GM19467 (cell line): ENCODE measurements around the gene MRNIP.

Source experiments
- ATAC-seq: cut with Tn5 transposase; IDR thresholded peaks from one replicate; pipeline ENCODE4 v1.9.1; 2021; ENCODE audit warnings: mild to moderate bottlenecking, moderate library complexity; ENCODE audit not compliant: unreplicated experiment

MRNIP gene, protein sequence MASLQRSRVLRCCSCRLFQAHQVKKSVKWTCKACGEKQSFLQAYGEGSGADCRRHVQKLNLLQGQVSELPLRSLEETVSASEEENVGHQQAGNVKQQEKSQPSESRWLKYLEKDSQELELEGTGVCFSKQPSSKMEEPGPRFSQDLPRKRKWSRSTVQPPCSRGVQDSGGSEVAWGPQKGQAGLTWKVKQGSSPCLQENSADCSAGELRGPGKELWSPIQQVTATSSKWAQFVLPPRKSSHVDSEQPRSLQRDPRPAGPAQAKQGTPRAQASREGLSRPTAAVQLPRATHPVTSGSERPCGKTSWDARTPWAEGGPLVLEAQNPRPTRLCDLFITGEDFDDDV

DNA sequence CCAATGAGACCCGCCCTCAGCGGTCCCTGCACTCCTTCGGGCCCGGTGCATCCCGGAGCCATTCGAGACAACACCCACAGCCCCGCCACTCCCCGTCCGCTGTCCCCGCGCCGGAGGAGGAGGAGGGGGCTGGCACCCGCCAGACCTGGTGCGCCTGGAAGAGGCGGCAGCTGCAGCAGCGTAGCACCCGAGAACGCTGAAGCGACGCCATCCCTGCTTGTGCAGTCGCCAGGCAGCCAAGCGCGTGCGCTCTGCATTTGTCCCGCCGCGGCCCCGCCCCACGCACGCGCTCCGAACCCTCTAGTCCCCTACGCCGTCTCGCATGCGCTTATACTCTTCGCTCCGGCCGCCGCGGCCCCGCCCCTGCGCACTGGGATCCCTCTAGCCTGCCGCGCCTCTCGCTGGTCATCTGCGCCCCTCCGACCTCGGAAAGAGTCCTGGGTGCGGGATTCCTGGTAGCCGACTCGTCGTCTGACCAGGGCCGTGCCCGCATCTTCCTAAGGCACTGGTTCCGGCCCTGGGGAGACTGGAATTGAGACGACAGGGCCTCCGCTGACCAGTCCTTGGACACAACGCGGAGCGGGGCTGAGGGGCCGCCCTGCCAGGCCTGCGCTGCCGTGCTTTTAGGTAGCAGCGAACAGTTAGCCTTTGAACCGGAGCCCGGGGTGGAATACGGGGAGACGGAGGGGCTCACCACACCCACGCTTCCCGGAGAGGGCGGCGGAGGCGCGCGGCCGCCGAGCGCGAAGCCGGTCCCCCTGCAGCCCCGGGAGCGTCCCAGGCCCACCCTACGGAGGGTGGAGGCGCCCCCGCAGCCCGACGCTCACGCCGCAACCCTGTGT, at the start of gene MRNIP:
MRNIP (minus strand) TSS at position 232 of the 842 bp plus-strand sequence; CDS start at position 211, 21 bp downstream.
- ATAC-seq, result peak; percentile 92

DNA sequence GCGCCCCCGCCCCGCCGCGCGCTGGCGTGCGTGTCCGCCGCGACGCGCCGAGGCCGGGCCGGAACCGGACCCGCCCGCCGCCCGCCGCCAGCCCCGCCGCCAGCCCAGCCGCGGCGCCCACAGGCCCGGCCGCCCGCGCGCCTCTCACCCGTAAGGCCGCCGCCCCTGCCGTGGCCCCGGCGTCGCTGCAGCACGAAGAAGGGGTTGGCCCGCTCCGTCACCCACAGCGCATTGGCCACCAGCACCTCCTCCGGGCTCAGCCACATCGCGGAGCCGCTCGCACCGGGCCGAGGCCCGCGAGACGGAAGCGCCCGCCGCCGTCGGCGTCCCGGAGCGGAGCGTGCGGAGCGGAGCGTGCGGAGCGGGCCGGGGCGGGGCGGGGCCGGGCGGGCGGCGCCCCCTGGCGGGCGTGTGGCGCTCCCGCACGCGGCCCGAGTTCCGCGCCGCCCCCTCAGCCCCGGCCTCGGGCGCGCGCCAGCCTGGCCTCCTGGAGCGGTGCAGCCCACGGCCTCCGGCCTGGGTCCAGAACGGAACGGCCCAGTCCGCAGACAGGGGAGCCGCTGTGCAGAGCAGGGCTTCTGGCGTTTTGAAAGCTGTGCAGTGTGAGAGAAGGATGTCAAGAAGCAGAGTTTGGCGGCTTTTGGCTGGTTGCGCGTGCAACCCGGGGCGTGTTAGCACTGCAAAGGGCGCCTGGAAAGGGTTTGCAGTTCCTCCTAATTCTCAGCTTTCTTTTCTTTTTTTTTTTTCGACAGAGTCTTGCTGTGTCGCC, 49.1 kb upstream of the MRNIP start, which contains the start of gene TBC1D9B:
TBC1D9B (minus strand) TSS at position 342 of the 769 bp plus-strand sequence; CDS start at position 266, 76 bp downstream.
- peak; percentile 84 for ATAC-seq

DNA sequence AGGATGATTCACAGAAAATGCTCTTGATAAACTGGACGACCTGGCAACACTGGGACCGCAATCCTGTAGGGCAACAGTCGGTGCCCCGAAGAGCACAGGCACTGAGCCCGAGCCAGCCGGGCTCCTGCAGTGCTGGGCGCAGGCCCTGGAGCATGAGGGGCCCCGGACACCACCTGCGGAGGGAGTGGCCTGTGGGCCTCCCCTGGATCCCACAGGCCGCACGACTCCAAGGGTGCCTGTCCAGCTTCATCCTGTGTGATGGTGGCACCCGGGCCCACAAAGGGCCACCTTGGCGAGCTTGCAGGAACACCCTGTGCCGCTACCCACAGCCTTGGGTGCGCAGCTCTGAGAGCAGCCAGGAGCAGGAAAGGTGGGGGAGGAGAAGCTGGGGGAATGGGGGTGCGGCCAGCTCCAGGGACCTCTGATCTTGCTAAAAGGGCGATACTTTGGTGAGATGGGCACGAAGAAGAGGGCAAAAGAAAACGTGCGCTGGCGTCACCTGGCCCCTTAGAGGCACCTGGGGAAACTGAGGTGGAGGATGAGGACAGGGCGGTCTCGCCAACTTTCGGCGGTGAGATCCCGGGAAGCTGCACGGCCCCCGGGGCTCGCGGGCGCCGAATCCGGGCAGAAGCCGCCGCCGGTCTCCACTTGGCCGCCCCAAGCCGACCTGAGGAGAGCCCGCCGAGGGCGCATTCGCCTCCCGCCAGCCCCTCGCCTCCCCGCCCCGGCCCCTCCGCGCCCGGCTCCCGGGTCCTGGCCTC, 48.4 kb upstream of the MRNIP start:
- peak; percentile 4 for ATAC-seq

DNA sequence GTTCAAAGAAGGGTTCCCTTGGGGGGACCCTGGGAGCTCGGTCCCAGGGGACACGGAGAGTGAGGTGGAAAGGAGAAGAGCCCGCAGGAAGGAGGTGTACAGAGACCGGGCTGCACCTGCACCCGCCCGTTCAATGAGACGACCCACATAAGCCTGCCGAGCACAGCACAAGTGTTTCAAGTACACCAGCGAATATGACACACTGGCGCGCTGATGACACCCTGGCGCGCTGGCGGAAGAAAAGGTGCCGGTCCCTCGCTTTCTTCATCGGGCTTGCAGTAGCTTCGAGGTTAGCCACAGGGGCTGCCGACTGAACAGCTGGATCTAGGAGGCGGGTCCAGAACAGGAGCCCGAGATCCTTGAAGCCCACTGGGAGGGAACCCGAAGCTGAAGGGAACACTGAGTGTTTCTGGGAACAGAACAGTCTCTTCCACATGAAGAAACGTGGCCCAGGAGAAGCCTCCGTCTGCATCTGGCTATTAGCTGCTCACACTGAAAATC, 47.7 kb upstream of the MRNIP start:
- ATAC-seq, result no peak

DNA sequence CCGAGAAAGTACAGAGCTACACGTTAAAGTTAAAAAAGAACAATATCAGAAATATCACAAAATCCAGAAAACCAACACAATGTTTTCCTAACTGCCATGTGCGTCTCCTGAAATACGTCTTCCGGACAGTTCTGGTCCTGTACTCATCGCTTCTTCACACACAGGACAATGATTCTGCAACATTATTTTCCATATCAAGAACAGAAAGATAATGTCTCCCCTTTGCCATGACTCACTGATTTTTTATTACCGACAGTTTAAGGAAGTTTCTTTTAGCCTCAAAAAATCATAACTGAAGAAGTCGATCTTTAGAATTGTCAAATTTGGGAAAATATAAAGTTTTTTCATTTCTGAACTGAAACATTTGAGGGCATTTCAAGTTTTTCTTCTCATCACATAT, 46.5 kb upstream of the MRNIP start:
- no peak for ATAC-seq

DNA sequence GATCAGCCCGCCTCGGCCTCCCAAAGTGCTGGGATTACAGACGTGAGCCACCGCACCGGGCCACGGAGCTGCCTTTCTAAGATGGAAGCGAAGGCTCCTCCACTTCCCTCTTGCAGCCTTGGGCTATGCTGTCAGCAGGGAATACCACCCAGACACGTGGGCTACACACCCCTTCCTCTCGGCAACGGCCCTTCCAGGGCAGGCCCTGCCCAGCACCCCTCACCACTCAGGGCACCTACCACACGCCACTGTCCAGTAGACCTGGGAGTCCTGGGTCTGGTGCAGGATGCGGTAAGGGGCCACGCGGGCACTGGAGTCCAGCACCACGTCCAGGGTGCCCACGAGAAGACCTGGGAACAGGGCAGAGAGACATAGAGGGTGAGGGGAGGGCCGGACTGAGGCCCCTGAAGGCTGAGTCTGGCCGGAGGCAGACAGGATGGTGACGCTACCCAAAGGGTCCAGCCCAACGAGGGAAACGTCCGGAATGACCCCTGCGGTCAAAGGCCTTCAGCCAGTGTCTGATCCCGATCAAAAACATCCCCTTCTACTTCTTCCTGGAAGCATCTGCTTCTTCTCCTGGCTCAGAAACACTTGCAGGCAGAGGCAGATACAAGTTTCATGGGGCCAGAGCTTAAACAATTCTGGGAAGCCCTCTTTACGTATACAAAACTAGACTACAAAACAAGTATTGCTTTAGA, 46.0 kb upstream of the MRNIP start:
- no peak for ATAC-seq

DNA sequence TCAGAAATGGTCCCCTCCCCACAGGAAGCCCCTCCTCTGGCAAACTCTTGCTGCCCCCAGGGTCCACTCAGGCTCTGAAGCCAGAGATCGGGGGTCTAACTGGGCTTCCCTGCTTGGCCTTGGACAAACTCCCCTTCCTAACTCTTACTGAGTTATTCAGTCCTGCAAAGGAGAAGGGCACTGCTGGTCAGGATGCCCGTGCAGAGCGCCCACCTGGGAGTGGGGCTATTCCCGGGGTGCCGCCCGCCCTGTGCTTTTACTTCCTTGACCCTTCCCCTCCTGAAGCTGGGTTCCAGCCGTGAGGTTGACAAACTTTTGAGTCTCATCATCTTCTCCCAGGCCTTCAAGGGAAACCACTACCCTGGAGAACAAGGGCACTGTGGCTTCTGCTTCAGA, 44.1 kb upstream of the MRNIP start:
- ATAC-seq, result no peak

DNA sequence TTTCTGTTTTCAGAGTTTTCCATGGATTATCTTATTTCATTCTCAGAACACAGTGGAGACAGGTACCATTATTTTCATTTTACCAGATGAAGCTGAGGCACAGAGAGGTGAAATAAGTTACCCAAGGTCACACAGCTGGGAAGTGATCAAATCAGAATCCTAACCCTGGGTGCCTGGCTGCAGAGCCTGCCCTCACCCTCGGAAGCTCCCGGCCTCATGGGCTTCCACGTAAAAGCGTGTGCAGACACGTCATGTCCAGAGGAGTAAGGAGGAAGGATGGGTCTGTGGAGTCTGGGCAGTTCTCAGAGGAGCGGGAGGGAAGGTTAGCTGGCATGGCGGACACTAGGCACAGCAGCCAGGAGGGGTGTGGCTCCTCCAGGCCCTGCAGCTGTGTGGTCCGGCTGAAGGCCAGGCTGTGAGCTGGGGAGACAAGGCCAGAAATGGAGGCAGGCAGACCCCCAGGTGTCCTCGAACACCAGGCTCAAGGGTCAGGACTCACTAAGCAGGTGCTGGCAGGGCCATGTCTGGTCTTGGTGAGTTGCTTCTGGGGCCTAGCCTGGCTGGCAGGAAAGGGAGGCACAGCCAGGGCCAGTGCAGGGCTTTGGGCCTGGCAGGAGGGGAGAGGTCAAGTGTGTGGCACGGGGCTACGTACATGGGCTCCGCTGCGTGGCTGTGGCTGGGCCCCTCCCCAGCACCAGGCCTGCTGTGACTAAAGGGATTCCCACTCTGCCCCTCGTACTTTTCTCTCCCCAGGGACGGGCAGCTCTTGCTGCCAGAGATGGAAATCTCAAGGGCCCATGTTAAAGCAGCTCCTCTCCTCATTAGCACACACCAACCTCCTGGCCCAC, 43.5 kb upstream of the MRNIP start:
- ATAC-seq, result no peak

DNA sequence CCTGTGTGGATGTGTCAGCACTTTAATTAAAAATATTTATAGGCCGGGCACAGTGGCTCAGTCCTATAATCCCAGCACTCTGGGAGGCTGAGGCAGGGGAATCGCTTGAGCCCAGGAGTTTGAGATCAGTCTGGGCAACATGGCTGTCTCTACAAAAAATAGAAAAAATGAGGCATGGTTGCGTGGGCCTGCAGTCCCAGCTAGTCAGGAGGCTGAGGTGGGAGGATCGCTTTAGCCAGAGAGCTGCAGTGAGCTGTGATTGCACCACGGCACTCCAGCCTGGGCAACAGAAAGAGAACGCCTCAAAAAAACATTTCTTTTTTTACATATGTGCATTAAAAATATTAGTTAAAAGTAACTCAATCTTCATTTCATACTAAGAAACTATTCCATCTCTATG, 42.8 kb upstream of the MRNIP start:
- no peak for ATAC-seq

DNA sequence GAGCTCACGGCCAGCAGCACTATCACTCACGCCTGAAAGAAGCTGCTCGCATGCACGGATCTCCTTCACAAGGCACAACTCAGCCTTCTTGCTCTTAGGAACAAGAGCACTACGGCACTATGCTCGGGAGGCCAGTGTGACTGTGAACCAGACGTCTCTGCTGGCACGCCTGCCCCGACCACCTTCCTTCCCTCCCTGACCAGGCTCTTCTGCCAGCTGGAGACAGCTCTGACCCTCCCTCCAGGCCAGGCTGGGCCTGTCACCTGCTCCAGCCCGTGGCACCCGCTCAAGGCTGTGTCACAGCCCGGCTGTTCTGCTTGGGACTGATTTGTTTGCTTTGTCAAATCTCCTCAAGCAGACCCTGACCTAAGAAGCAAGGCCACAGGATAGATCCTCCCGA, 42.1 kb upstream of the MRNIP start:
- no peak for ATAC-seq

DNA sequence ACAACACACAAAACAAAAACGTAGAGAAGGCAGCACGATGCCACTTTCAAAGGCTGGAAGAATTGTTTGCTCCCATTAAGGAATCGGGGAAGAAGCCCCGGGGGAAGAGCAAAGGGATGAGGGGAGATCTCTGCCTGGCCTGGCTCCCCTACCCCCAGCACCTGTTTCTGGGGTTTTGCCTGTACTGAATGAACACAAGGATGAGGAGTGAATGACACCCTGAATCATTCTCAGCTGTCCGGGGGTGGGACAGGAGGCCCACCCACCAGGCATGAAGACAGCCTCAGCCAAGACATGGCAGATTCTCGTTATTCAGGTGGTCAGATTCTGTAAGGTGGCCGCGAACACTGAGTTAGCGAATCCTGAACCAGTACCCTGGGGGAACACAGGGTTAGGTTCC, 41.6 kb upstream of the MRNIP start:
- ATAC-seq, result no peak

DNA sequence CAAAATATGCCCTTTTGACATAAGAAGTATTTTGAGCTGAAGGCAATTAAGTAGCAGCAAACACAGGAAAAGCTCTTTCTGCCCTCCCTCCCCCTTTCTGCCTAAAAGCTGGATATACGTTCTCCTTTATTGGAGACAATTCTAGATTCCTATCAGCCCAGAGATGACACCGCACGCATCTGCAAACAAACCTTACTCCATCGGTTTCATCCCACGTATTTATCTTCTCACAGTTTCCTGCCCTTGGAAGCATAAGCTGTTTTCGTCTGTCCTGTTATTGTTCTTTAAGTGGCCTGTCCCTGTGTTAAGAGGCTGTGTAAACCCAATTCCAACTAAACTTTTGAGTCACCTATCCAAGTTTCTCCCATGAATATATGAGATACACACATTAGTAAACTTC, 37.2 kb upstream of the MRNIP start:
- no peak for ATAC-seq

DNA sequence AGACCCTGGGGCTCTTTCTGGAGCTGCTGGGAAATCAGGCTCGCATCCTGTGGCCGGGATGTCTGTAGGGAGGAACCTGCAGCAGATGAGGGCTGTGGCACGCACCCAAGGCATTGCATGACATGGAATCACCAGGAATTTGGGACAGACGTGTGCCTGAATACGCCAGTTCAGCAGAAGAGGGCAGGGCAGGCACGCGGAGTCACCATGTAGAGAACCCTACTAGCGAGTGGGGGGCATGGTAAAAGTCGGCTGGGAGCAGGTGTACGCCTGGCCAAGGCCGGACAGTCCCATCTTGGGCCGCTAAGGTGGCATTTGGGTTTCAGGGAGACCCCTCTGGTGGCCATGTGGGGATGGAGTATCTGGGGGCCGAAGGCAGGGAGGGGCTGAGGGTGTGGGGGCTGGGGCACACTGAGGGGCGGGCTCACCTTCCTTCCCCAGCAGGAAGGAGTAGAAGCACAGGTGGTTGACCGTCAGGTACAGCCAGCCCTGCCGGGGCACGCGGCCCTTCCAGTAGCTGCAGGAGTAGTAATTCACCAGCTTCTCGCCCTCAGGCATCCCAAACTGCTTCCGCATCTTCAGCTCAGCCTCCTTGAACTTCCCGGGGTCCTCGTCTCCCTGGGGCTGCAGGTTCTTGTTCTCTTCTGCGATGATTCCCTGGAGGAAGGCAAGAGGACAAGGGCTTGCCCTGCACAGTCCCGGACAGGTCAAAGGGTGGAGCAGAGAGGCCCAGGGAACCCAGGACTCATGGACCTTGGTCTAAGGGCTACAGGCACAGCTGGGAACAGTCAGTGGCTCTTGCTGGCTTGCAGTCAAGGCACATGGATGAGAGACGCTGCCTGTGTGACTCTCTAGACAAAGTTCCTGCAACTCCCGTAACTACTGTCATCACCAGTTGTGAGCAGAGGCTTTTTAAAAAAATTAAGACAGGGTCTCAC, 35.6 kb upstream of the MRNIP start:
- ATAC-seq, result no peak

DNA sequence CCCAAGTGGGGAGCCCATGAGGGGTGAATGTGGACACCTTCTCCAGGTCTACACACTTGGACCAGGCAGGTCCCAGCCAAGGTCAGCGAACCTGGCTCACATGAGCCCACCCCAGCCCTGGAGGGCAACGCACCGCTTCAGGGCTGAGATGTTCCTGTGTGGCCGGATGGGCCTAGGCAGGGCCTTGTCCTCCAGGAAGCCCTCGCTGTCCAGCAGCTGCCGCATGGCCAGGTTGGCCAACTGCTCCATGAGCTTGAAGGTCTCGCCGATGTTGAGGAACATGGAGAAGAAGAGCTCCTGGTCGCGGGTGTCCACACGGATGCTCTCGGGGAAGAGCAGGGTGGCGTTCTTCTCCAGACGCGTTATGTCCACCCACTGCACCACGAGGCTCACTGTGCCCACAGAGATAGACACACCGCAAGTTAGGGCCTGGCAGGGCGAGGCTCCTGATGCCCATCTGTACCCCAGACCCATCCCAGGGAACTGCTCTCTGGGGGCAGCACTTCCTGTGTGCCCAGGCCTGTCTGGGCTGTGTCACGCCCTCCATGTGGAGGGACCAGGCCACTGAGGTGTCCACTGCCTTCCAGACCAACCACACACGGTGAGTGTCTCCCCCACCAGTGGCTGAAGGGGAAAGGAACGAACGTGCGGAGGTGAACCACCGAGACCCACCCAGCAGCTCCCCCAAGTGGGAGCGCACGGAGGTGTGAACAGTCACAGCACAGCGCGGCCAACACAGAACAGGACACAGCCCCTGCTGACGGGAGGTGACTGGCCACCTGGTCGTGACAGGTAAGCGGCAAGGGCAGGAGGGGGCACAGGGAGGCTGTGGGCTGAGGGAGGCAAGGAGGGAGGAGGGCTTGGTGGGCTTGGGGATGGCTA, 34.7 kb upstream of the MRNIP start:
- ATAC-seq, result no peak

DNA sequence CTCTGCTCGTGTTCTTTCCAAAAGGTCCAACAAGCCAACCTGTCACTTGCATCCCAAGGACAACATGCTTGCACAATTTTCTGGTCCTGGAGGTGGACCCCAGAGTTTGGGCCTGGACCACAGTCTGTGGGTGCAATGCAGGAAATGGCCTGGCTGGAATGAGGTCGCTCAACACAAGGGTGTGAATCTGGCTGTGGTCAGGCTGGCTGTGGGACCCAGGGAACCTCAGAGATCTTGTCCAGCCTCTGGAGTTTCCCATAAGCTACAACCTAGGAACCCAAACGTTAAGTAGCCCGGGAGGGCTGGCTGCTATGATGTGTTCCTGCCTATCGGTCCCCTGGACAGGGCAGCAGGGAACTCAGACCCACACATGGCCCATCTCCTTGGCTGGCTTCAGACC, 33.6 kb upstream of the MRNIP start:
- ATAC-seq, result no peak

DNA sequence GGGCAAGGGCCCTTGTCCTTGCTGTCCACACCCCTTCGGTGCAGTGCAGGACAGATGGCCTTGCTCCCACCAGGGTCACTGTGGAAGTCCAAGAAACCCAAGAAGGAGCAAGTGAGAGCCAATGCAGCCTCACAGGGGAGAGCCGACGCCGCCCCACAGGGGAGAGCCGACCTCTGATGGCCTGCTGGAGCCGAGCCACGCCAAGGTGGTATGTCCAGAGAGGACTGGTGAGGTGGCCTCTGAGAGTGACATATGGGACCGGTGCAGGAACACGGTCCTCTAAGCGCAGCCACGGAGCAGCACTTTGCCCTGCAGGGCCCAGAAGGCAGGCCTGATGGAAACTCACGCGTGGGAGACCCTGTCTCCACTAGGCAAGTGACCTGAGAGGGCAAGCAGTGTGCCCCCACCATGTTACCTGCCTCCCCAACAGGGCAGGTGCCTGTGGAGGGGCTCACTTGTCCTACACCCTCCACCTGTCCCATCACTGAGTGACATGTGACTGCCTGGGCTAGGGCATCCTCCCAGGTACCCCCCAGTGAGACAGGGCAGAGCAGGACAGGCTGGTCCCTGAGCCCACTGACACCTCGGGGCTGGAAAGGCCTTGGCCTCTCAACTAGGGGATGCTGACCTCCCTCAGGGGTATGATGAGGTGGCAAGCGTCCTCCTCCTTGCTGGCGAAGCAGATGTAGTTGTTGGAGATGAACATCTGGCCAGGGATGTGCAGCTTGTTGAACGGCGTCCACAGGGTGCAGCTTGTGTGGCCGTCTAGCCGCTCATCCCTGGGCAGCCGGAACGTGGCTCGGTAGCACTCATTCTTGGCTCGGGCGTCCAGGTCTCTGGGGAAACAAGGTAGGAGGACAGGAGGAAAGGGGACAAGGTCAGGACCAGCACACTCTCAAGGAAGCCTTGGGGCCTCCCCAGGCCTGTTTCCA, 32.4 kb upstream of the MRNIP start:
- no peak for ATAC-seq
